Gastrocnemius medialis (tissue), 4 donors: ENCODE measurements around the gene ST6GALNAC6.
"Not testable (repeated sequence)": the region's sequence is repeated elsewhere in the genome, so short reads cannot be mapped to it uniquely, and the experiment has no call there.

Source experiments
- POLR2A ChIP-seq, 2 donors: fragments of 450-650 bp; IDR thresholded peaks; one replicate each; pipeline ENCODE4 v1.6.1; 2017; ENCODE audit warnings: antibody characterized with exemption in 2 of 2, mild to moderate bottlenecking in 2 of 2, moderate library complexity in 2 of 2
- TF ChIP-seq, protein P1 (sequence below), 5 experiments: fragments of 450-650 bp in 3 of 5; fragments of 200-600 bp in 2 of 5; sonication (generic) in 2 of 5; IDR thresholded peaks in 4 of 5; conservative IDR thresholded peaks in 1 of 5; 1 replicate in 4 of 5; 2 replicates in 1 of 5; pipeline ENCODE4 v1.5.1; 2016 to 2019; ENCODE audit warnings: antibody characterized with exemption in 5 of 5, mild to moderate bottlenecking in 3 of 5, moderate library complexity in 3 of 5

DNA sequence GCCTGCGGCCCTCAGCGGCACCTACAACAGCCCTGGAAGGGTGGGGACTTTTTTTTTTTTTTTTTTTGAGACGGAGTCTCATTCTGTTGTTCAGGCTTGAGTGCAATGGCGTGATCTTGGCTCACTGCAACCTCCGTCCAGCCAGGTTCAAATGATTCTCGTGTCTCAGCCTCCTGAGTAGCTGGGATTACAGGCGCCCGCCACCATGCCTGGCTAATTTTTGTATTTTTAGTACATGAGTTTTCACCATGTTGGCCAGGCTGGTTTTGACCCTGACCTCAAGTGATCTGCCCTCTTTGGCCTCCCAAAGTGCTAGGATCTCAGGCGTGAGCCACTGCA, 29.3 kb downstream of the ST6GALNAC6 start:
- TF ChIP-seq, protein P1, sequence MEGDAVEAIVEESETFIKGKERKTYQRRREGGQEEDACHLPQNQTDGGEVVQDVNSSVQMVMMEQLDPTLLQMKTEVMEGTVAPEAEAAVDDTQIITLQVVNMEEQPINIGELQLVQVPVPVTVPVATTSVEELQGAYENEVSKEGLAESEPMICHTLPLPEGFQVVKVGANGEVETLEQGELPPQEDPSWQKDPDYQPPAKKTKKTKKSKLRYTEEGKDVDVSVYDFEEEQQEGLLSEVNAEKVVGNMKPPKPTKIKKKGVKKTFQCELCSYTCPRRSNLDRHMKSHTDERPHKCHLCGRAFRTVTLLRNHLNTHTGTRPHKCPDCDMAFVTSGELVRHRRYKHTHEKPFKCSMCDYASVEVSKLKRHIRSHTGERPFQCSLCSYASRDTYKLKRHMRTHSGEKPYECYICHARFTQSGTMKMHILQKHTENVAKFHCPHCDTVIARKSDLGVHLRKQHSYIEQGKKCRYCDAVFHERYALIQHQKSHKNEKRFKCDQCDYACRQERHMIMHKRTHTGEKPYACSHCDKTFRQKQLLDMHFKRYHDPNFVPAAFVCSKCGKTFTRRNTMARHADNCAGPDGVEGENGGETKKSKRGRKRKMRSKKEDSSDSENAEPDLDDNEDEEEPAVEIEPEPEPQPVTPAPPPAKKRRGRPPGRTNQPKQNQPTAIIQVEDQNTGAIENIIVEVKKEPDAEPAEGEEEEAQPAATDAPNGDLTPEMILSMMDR (IDR thresholded peaks at IDR 0.05 in 4 of 5, conservative IDR thresholded peaks at IDR 0.05 in 1 of 5) = peak in 2 of 5 experiments; percentile 11 to 28
- TF ChIP-seq POLR2A (IDR thresholded peaks at IDR 0.05) = not testable (repeated sequence)
